Trophoblast cell (in vitro differentiated cells and primary cell): ENCODE results near the gene SELP.
A peak's percentile ranks its signal among the peaks of the same experiment; 100 is the strongest.

Experiments
- DNase-seq, 2 donors: peaks; one replicate each; pipeline ENCODE4 v3.0.0-alpha.2; 2016
- H2AFZ ChIP-seq: 2 replicates; pipeline ENCODE4 v1.6.1; 2013; ENCODE audit warnings: low read length, moderate library complexity, mild to moderate bottlenecking; ENCODE audit not compliant: insufficient read depth, poor library complexity
- H2AK5ac ChIP-seq: 2 replicates; pipeline ENCODE4 v1.6.1; 2013; ENCODE audit warnings: mild to moderate bottlenecking, low read length
- H2BK120ac ChIP-seq: 2 replicates; pipeline ENCODE4 v1.6.1; 2013; ENCODE audit warnings: low read length, mild to moderate bottlenecking, moderate library complexity; ENCODE audit not compliant: insufficient read depth, poor library complexity
- H2BK12ac ChIP-seq: 2 replicates; pipeline ENCODE4 v1.6.1; 2013; ENCODE audit warnings: mild to moderate bottlenecking, low read length, moderate library complexity
- H2BK5ac ChIP-seq: 2 replicates; pipeline ENCODE4 v1.6.1; 2013; ENCODE audit warnings: low read length, low read depth, moderate library complexity, mild to moderate bottlenecking; ENCODE audit not compliant: poor library complexity
- H3K14ac ChIP-seq: 2 replicates; pipeline ENCODE4 v1.6.1; 2013; ENCODE audit warnings: mild to moderate bottlenecking, low read length
- H3K18ac ChIP-seq: 2 replicates; pipeline ENCODE4 v1.6.1; 2013; ENCODE audit warnings: mild to moderate bottlenecking, low read length
- H3K23ac ChIP-seq: 2 replicates; pipeline ENCODE4 v1.6.1; 2013; ENCODE audit warnings: low read length
- H3K27ac ChIP-seq: 2 replicates; pipeline ENCODE4 v1.5.1; 2013; ENCODE audit warnings: low read depth, mild to moderate bottlenecking, inconsistent platforms, low read length, moderate library complexity
- H3K27me3 ChIP-seq: 2 replicates; pipeline ENCODE4 v1.6.1; 2013; ENCODE audit warnings: inconsistent platforms, mild to moderate bottlenecking, low read length, moderate library complexity; ENCODE audit not compliant: insufficient read depth
- H3K36me3 ChIP-seq, 2 experiments: 1 replicate in 1 of 2; 2 replicates in 1 of 2; pipeline ENCODE4 v1.6.1; 2013; ENCODE audit warnings: low read length in 2 of 2, mild to moderate bottlenecking in 2 of 2, moderate library complexity in 1 of 2; ENCODE audit not compliant: insufficient read depth in 2 of 2, control insufficient read depth in 1 of 2
- H3K4ac ChIP-seq: 2 replicates; pipeline ENCODE4 v1.6.1; 2013; ENCODE audit warnings: low read depth, mild to moderate bottlenecking, low read length, moderate library complexity
- H3K4me1 ChIP-seq, 2 experiments: 1 replicate in 1 of 2; 2 replicates in 1 of 2; pipeline ENCODE4 v1.6.1; 2013; ENCODE audit warnings: low read length in 2 of 2, mild to moderate bottlenecking in 2 of 2, moderate library complexity in 1 of 2; ENCODE audit not compliant: insufficient read depth in 2 of 2, control insufficient read depth in 1 of 2
- H3K4me2 ChIP-seq: 2 replicates; pipeline ENCODE4 v1.6.1; 2013; ENCODE audit warnings: inconsistent platforms, mild to moderate bottlenecking, low read length, moderate library complexity
- H3K4me3 ChIP-seq: 2 replicates; pipeline ENCODE4 v1.5.1; 2013; ENCODE audit warnings: mild to moderate bottlenecking, low read depth, low read length, inconsistent platforms
- H3K79me1 ChIP-seq: one replicate; pipeline ENCODE4 v1.6.1; 2013; ENCODE audit warnings: low read length
- H3K79me2 ChIP-seq: 2 replicates; pipeline ENCODE4 v1.6.1; 2013; ENCODE audit warnings: low read length, mild to moderate bottlenecking; ENCODE audit not compliant: control insufficient read depth, insufficient read depth, poor library complexity
- H3K9ac ChIP-seq: 2 replicates; pipeline ENCODE4 v1.6.1; 2013; ENCODE audit warnings: mild to moderate bottlenecking, low read length
- H3K9me3 ChIP-seq: 2 replicates; pipeline ENCODE4 v1.6.1; 2013; ENCODE audit warnings: low read depth, mild to moderate bottlenecking, control low read depth, inconsistent platforms, low read length; ENCODE audit not compliant: insufficient read depth
- H4K12ac ChIP-seq: 2 replicates; pipeline ENCODE4 v1.6.1; 2013; ENCODE audit warnings: low read depth, mild to moderate bottlenecking, low read length, moderate library complexity
- H4K8ac ChIP-seq: 2 replicates; pipeline ENCODE4 v1.6.1; 2013; ENCODE audit warnings: low read depth, mild to moderate bottlenecking, low read length, moderate library complexity
- H4K91ac ChIP-seq: one replicate; pipeline ENCODE4 v1.6.1; 2013; ENCODE audit warnings: low read depth, mild to moderate bottlenecking, low read length, moderate library complexity
- WGBS: extraction: QIAGEN DNeasy Blood & Tissue Kit; methylation state at CpG from one replicate; pipeline ENCODE4 v1.1.7; 2013; ENCODE audit warnings: missing lambda C conversion rate; ENCODE audit not compliant: insufficient read length, insufficient coverage; ENCODE audit errors: extremely low coverage; 5-methylcytosine and 5-hydroxymethylcytosine counted together

SELP gene

DNA sequence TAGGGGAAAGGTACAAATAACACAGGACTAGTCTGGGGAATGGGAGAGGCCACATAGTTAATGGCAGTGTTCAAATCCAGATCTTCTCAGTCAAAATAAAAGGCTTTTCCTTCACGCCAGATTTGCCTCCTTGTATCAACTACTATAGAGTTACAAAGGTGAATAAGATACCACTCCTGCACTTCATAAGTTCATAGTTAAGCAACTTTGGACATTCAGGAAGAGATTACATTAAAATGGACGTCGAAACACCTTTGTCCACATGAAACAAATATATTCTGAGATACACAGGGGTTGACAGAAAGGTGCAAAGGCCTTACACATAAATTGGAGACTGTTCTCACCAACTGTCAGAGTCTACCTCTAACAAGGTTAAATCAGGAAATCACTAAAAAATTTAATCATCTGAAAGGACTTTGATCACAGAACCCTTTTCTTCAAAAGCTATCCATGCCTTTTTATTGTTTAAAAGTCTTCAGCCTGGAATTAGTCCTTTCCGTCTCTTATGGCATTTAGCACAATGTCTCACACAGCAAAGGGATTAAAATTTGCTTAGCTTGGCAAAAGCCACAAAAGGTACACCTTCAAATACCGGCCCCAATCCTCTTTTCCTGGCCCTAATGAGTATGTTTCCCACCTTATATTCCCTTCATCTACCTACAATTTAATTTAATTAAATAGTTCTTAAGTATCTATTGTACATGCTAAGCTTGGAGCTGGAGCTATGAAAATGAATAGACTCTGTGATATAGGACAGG lies 51.8 kb downstream of the SELP start:
- Histone ChIP-seq H3K14ac (no peak overlapping the region), H3K79me2 (no peaks in the 10 kb centered on the region), H3K9ac (no peak overlapping the region), H2AK5ac (no peak overlapping the region), H3K27ac (no peak overlapping the region), H3K18ac (no peak overlapping the region), H4K91ac (no peak overlapping the region), H3K4me1 (no peaks in the 10 kb centered on the region), H3K27me3 (no peaks in the 10 kb centered on the region), H2BK12ac (no peak overlapping the region), H4K12ac (no peak overlapping the region), H2BK5ac (no peak overlapping the region), H3K36me3 (no peaks in the 10 kb centered on the region), H2BK120ac (no peak overlapping the region), H3K79me1 (no peaks in the 10 kb centered on the region), H4K8ac (no peak overlapping the region), H3K4ac (no peak overlapping the region), H3K4me3 (no peak overlapping the region), H3K9me3 (no peaks in the 10 kb centered on the region), H3K4me2 (no peak overlapping the region), H2AFZ (no peak overlapping the region), H3K23ac (no peak overlapping the region)
- no CpG with 5 or more reads among the region's 5 CpGs for WGBS
- no peak for DNase-seq

DNA sequence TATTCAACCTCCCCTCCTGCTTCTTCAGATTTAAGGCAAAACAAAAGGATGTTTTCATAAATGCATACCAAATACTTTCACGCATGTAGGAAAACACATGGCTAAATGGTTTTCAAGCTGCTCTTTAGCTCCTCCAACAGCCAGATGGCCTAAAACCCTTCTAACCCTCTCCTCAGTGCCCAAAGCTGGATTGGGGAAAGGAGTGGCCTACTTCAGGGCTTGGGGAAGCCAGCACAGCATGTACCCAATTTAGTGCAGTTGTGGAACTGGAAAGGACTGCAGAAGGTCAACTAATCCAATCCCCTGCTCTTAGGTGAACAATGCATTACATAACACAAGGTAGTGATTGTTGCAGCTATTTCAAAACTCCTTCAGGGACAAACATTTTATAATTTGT lies 53.0 kb downstream of the SELP start:
- no CpG with 5 or more reads among the region's 1 CpG for WGBS
- Histone ChIP-seq H2BK5ac (no peak overlapping the region), H3K79me2 (no peaks in the 10 kb centered on the region), H2AFZ (no peak overlapping the region), H3K4me2 (no peak overlapping the region), H2BK120ac (no peak overlapping the region), H3K4me3 (no peak overlapping the region), H3K23ac (no peak overlapping the region), H3K4ac (no peak overlapping the region), H2BK12ac (no peak overlapping the region), H3K14ac (no peak overlapping the region), H3K9me3 (no peaks in the 10 kb centered on the region), H4K8ac (no peak overlapping the region), H3K18ac (no peak overlapping the region), H4K12ac (no peak overlapping the region), H3K27ac (no peak overlapping the region), H3K4me1 (no peaks in the 10 kb centered on the region), H3K9ac (no peak overlapping the region), H3K36me3 (no peaks in the 10 kb centered on the region), H4K91ac (no peak overlapping the region), H3K79me1 (peaks cover 1% of the 10 kb centered on the region), H3K27me3 (no peaks in the 10 kb centered on the region), H2AK5ac (no peak overlapping the region)
- no peak for DNase-seq

DNA sequence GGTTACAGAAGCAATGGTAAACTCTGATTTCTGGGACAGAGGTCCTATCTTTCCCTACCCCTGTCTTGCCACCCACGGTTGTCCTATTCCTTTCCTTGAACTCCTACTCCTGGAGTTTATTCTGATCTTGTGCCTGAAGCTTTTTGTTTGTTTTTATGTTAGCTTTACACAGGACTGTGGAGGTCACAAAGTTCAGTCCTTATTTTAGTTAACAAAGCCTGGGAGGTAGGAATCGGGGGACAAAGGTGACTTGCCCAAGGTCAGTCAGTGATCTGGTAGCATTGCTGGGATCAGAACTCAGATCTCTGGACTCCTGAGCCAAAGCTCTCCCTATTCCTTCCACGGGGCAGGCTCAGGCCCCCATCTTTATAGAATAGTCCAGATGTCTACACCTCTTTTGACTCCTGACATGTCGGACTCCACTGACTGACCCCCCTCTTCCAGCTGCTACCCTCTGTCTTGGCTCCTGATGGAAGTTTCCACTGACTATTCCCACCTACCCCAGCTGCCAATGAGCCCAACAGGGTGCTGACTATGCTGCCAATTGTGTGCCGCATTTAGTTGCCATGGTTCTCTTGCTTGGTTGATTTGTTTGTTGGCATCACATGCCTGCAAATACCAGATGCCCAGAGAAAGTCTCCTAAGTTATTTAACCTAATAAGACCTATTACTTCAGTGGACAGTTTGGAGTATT lies 53.5 kb downstream of the SELP start:
- H3K9ac ChIP-seq, result no peak overlapping the region
- peaks cover 1% of the 10 kb centered on the region for H3K79me1 ChIP-seq
- no peak overlapping the region for H2BK120ac ChIP-seq
- H3K4me3 ChIP-seq, result no peak overlapping the region
- H3K36me3 ChIP-seq, result no peaks in the 10 kb centered on the region
- H2AK5ac ChIP-seq, result no peak overlapping the region
- H3K14ac ChIP-seq, result no peak overlapping the region
- no peak overlapping the region for H3K4ac ChIP-seq
- no peak overlapping the region for H3K23ac ChIP-seq
- no peaks in the 10 kb centered on the region for H3K4me1 ChIP-seq
- H4K8ac ChIP-seq, result no peak overlapping the region
- no peaks in the 10 kb centered on the region for H3K27me3 ChIP-seq
- H3K27ac ChIP-seq, result no peak overlapping the region
- H3K4me2 ChIP-seq, result no peak overlapping the region
- no peak overlapping the region for H4K91ac ChIP-seq
- H3K79me2 ChIP-seq, result no peaks in the 10 kb centered on the region
- H2BK5ac ChIP-seq, result no peak overlapping the region
- H2AFZ ChIP-seq, result no peak overlapping the region
- no peak overlapping the region for H2BK12ac ChIP-seq
- H3K9me3 ChIP-seq, result no peaks in the 10 kb centered on the region
- no CpG with 5 or more reads among the region's 5 CpGs for WGBS
- H4K12ac ChIP-seq, result no peak overlapping the region
- no peak overlapping the region for H3K18ac ChIP-seq
- DNase-seq, result no peak

DNA sequence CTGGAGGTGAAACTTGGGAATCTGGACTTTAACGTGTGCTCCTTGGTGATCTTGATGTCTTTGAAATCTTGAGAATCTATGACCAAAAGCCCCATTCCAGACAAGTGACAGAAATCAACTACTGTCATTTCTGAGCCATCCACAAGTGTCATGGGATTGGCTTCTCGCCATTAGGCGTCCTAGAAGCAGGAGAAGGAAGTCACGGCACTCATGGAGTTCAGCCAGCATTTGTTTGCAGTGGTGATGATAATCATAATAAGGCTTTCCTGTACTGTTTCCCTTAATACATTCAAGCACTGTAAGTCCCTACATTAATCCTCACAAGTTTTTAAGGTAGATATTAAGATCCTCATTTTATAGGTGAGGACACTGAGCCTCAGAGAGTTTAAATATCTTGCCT lies 55.6 kb downstream of the SELP start:
- Histone ChIP-seq H3K9ac (no peak overlapping the region), H2BK120ac (no peak overlapping the region), H3K18ac (no peak overlapping the region), H2AFZ (no peak overlapping the region), H3K9me3 (no peaks in the 10 kb centered on the region), H2AK5ac (no peak overlapping the region), H2BK5ac (no peak overlapping the region), H3K27me3 (no peaks in the 10 kb centered on the region), H3K79me1 (peaks cover 1% of the 10 kb centered on the region), H2BK12ac (no peak overlapping the region), H3K4ac (no peak overlapping the region), H4K91ac (no peak overlapping the region), H3K79me2 (no peaks in the 10 kb centered on the region), H4K8ac (no peak overlapping the region), H3K36me3 (no peaks in the 10 kb centered on the region), H3K27ac (no peak overlapping the region), H3K14ac (no peak overlapping the region), H3K4me2 (no peak overlapping the region), H3K4me3 (no peak overlapping the region), H3K23ac (no peak overlapping the region), H3K4me1 (no peaks in the 10 kb centered on the region), H4K12ac (no peak overlapping the region)
- peak; percentile 13 to 43 for DNase-seq
- no CpG with 5 or more reads among the region's 4 CpGs for WGBS
